Activated T-cell treated with anti-CD3 and anti-CD28 coated beads for 4 hours (primary cell): ENCODE measurements around the gene TEKTIP1.
"Not testable (repeated sequence)": the region's sequence is repeated elsewhere in the genome, so short reads cannot be mapped to it uniquely, and the experiment has no call there.

Source experiments
- DNase-seq: peaks from one replicate; pipeline ENCODE4 v3.0.0-alpha.2; 2020

Gene TEKTIP1

GRCh38 chr19:3524078-3524842 lies 14.7 kb upstream of the TEKTIP1 start:
- no peak for DNase-seq

DNA sequence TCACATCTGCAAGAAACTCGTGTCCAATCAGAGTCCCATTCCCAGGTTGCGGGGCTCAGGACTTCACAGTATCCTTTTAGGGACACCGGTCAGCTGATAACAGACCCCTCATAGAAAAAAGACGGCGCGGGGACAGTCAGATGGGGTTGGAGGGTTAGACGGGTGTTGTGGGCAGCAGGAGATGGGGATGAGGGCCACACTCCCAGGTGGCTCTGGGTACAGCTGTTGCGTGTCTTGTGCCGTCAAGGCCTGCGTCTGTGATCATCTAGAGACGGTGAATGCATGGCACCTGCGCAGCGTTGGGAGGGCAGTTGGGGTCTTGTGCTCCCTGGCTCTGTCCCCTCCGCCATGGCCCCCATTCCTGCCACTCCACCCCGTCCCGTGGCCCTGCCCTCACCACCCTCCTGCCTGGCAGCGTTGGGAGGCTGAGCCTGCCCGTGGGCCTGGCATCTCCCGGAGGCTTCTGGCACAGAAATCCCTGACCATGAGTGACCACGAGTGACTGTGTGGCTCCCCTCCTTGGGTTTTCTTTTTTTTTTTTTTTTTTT lies 14.0 kb upstream of the TEKTIP1 start:
- no peak for DNase-seq

DNA sequence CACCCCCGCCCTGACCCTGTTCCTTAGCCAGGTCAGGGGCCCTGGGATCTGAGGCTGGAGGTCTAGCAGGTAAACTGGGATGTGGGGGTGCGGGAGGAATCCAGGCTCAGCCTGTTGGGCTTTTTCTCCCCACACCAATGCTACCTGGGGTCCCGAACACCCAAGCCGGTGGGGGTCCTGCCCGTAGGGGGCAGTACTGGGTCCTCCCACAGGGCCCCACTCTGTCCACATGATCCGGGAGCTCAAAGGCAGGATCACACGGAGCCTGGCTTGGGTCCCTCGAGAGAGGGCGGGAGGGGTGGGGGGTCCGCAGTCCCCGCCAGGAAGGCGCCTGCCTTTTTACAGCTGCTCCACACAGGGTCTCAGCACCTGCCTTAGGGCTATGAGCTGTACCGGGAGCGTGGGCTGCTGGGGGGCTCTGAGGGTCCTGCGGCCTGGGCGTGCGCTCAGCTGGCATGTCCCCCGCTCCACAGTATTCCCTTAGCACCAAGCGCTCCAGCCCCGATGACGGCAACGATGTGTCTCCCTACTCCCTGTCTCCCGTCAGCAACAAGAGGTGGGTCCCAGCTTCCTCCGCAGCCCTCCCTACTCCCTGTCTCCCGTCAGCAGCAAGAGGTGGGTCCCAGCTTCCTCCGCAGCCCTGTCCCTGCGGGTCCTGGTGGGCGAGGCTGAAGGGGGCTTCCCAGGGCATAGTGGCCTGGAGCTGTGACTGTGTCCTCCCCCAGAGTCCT lies 12.3 kb upstream of the TEKTIP1 start:
- no peak for DNase-seq

DNA sequence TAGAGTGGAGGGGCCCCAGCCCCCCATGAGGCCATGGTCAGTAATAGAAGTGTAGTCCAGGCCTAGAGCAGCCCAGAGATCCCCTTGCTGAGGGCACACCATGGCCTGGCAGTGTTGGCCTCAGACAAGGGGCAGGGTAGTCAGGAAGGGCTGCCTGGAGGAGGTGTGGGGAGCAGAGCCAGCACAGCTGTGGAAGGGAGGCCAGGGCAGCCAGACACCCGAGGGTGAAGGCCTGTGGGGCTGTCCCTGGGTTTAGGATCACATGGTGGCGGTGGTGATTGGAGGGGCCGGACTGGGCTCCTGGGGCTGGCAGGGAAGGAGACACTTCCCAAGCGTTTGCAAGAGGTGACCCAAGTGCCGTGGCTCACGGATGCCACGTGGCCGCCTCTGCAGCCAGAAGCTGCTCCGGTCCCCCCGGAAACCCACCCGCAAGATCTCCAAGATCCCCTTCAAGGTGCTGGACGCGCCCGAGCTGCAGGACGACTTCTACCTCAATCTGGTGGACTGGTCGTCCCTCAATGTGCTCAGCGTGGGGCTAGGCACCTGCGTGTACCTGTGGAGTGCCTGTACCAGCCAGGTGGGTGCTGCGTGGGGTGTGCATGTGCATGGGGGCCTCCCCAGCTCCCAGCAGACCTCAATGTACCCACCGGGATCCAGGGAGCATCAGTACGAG lies 11.6 kb upstream of the TEKTIP1 start:
- no peak for DNase-seq

DNA sequence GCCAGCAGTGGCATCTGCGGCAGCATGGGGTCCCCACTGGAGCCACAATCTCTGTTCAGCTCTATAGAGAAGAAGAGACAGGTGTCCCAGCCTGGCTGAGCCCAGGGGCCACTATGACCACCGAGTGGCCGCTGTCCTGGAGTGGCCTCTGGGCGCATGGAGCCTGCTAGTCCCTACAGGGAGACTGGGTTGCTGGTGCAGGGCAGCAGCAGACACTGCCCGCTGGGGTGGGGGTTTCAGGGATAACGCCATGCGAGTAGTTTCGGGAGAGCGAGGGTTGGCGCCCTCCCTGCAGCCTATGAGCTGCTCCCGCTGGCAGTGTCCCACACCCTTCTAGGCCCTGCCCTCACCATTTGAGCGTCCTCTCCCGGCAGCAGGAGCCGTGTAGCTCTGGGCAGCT lies 10.9 kb upstream of the TEKTIP1 start:
- DNase-seq = no peak

DNA sequence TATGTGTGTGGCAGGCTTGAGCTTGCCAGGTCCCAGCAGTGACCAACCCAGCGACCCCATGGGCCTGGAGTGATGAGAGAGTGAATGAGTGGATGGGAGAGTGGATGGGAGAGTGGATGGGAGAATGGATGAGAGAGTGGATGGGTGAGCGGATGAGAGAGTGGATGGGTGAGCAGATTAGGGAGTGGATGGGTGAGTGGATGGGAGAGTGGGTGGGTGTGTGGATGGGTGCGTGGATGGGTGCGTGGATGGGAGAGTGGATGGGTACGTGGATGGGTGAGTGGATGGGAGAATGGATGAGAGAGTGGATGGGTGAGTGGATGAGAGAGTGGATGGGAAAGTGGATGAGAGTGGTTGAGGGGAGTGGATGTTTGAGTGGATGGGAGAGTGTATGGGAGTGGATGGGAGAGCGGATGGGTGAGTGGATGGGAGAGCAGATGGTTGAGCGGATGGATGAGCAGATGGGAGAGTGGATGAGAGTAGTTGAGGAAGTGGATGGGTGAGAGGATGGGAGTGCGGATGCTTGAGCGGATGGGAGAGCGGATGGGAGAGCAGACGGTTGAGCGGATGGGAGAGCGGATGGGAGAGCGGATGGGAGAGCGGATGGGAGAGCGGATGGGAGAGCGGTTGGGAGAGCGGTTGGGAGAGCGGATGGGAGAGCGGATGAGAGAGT lies 10.3 kb upstream of the TEKTIP1 start:
- no peak for DNase-seq

DNA sequence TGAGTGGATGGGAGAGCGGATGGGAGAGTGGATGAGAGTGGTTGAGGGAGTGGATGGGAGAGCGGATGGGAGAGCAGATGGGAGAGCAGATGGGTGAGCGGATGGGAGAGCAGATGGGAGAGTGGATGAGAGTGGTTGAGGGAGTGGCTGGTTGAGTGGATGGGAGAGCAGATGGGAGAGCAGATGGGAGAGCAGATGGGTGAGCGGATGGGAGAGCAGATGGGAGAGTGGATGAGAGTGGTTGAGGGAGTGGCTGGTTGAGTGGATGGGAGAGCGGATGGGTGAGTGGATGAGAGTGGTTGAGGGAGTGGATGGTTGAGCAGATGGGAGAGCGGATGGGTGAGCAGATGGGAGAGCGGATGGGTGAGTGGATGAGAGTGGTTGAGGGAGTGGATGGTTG lies 9.7 kb upstream of the TEKTIP1 start:
- DNase-seq = not testable (repeated sequence)

DNA sequence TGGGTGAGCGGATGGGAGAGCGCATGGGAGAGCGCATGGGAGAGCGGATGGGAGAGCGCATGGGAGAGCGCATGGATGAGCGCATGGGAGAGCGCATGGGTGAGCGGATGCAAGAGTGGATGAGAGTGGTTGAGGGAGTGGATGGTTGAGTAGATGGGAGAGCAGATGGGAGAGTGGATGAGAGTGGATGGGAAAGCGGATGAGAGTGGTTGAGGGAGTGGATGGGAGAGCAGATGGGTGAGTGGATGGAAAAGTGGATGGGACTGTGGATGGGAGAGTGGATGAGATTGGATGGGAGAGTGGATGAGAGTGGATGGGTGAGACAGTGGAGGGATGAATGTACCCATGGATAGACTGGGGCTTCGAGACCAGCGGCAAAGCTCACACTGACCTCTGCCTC lies 8.6 kb upstream of the TEKTIP1 start:
- no peak for DNase-seq

DNA sequence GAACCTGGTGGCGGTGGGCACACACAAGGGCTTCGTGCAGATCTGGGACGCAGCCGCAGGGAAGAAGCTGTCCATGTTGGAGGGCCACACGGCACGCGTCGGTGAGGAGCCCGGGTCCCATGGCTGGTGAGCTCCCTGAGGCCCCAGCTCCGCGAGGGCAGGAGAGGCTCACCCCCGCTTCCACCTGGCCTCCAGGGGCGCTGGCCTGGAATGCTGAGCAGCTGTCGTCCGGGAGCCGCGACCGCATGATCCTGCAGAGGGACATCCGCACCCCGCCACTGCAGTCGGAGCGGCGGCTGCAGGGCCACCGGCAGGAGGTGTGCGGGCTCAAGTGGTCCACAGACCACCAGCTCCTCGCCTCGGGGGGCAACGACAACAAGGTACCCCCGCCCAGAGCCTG lies 7.3 kb upstream of the TEKTIP1 start:
- no peak for DNase-seq

DNA sequence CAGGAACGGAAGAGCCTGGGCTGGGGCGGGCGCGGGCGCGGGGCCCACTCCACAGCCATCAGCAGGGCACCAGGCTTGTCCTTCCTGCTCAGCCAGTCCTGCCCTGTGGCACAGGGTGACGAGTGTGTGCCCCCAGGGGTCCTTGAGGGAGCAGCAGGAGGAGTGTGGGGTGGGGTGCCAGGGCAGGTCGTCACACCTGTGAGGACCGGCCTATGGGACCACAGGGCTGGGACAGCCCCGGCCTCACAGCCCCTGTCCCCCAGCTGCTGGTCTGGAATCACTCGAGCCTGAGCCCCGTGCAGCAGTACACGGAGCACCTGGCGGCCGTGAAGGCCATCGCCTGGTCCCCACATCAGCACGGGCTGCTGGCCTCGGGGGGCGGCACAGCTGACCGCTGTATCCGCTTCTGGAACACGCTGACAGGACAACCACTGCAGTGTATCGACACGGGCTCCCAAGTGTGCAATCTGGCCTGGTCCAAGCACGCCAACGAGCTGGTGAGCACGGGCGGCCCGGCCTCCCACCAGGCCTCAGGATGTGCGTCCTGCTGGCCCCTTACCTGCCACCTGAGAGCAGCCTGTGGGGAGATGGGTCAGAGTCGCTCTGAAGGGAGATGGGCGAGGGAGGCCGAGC lies 6.7 kb upstream of the TEKTIP1 start:
- no peak for DNase-seq

DNA sequence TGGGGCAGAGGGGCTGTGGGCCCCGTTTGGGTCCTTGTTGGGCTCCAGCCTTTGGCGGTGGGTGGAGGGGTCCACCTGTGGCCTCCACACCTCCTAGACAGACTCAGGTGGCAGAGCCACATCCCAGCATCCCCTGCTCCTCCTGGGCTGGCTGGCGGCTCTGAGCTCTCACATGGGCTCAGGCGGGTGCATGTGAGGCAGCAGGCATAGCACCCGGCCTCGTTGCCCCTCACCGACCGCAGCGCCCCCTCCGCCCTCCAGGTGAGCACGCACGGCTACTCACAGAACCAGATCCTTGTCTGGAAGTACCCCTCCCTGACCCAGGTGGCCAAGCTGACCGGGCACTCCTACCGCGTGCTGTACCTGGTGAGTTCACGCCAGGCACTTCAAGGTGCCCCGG lies 5.9 kb upstream of the TEKTIP1 start:
- no peak for DNase-seq

- no peak for DNase-seq
These were observed 5.3 kb upstream of the TEKTIP1 start for GRCh38 chr19:3533563-3534216.

GRCh38 chr19:3534375-3535234 lies 4.4 kb upstream of the TEKTIP1 start:
- no peak for DNase-seq

DNA sequence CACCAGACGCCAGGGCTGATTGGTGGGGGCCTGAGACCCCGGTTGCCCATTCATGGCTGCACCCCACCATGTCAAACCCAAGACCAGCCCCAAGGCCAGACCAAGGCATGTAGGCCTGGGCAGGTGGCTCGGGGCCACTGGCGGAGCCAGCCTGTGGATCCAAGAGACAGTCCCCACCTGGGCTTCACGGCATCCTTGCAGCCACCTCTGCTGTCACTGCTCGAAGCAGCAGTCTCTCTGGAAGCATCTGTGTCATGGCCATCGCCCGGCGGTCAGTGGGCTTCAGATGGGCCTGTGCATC lies 3.8 kb upstream of the TEKTIP1 start:
- DNase-seq = no peak

- no peak for DNase-seq
These were observed 3.4 kb upstream of the TEKTIP1 start for GRCh38 chr19:3535563-3535965.

- no peak for DNase-seq
These were observed 3.0 kb upstream of the TEKTIP1 start for GRCh38 chr19:3535981-3536380.

DNA sequence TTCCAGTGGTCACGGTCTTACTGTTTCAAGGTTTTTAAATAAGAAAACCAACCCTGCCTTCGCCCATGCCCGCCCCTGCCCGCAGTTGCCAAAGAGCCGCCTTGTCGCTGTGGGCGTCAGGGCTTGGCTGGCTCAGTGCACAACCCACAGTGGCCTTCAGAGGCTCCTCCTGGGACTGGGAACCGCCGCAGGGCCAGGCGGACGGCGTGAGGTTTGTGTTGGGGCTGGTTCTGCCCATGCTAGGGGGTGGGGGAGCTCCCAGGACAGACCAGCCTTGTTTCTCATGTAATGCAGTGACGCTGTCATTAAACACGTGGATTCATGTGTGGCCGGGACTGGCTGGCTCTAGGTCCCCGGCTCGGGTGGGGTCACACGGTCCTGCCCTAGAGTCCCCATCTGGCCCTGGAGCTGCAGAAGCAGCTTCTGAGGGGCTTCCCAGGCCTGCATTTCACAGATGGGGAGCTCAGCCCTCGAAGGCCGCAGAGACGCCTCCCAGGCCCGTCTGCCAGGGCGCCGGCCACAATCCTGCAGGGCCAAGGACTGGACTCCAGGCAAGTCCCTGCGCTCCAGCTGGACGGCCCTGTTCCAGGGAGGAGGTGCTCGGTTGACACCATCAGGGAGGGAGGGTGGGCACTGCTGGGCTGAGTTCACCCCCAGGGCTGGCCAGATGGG lies 2.4 kb upstream of the TEKTIP1 start:
- no peak for DNase-seq

DNA sequence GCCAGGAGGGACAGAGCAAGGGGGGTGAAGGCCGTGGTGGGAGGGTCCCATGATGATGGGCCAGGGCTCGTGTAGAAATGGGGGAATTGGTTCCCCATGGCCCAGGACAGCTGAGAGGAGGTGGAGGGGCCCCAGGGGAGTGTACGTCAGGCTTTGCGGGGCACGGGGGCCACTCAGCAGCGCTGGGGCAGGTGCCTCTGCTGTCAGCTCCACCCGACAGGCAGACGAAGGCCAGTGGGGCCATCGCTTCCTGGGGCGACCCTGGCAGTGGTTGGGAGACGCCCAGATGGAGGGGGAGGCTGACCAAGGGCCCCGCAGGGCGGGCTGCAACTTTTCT lies 1.9 kb upstream of the TEKTIP1 start:
- DNase-seq = no peak

- DNase-seq = no peak
These were observed 1.3 kb upstream of the TEKTIP1 start for GRCh38 chr19:3537438-3538240.
